NCI-H446 (cell line): ENCODE measurements around the gene FZD2.
"Not testable (repeated sequence)": the region's sequence is repeated elsewhere in the genome, so short reads cannot be mapped to it uniquely, and the experiment has no call there.

Experiments
- DNase-seq, 2 experiments: peaks; one replicate each; lab custom pipeline; 2025; lab: John Stamatoyannopoulos, UW

The FZD2 gene

GRCh38 chr17:44546671-44547606, 10.3 kb upstream of the FZD2 start:
- no peak for DNase-seq

- DNase-seq: no peak
Observed at GRCh38 chr17:44547625-44548267, 9.5 kb upstream of the FZD2 start.

- no peak for DNase-seq
Observed at GRCh38 chr17:44548376-44549230, 8.7 kb upstream of the FZD2 start.

GRCh38 chr17:44549686-44550085, 7.6 kb upstream of the FZD2 start:
- no peak for DNase-seq

- DNase-seq: no peak
Observed at GRCh38 chr17:44552361-44552760, 4.9 kb upstream of the FZD2 start.

- DNase-seq: no peak
Observed at GRCh38 chr17:44555099-44555498, 2.2 kb upstream of the FZD2 start.

GRCh38 chr17:44556166-44556831, 985 bp upstream of the FZD2 start:
- peak in 1 of 2 experiments; percentile 40 for DNase-seq

GRCh38 chr17:44557651-44558285, 484 bp downstream of the FZD2 start:
- no peak for DNase-seq

GRCh38 chr17:44558334-44558709, 1.0 kb downstream of the FZD2 start:
- no peak for DNase-seq

GRCh38 chr17:44558710-44559633, 1.7 kb downstream of the FZD2 start:
- DNase-seq: no peak

GRCh38 chr17:44559634-44560554, 2.6 kb downstream of the FZD2 start:
- DNase-seq: no peak

- DNase-seq: no peak
Observed at GRCh38 chr17:44561237-44561623, 3.9 kb downstream of the FZD2 start.

GRCh38 chr17:44564429-44564828, 7.1 kb downstream of the FZD2 start:
- DNase-seq: no peak

- DNase-seq: no peak
Observed at GRCh38 chr17:44565866-44566443, 8.7 kb downstream of the FZD2 start.

GRCh38 chr17:44568311-44568944, 11.1 kb downstream of the FZD2 start:
- DNase-seq: not testable (repeated sequence)

- no peak for DNase-seq
Observed at GRCh38 chr17:44568945-44569858, 11.9 kb downstream of the FZD2 start.

- DNase-seq: no peak
Observed at GRCh38 chr17:44572801-44573200, 15.5 kb downstream of the FZD2 start.
